ENCODE measurements around the gene EPGN.

DNA sequence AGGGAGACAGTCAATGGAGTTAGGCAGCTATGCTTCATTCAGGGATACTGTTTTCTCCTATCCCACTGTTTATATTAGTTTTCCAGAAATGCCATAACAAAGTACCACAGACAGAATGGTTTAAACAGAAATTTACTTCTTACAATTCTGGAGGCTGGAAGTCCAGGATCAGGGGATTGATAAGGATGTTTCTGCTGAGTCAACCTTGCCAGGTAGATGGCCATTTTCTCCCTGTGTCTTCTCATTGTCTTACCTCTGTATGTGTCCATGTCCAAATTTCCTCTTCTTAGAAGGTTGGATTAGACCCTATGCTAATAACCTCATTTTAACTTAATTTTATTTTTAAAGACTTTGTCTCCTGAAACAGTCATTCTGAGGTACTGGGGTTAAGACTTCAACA is 20.5 kb upstream of the EPGN start:
- TF ChIP-seq RAD21 (CRISPR knock-in tag; IDR thresholded peaks at IDR 0.05) (no peak), U2AF1 (optimal IDR thresholded peaks at IDR 0.05; ENCODE audit: low read depth, low read length) (no peak), RBM39 (IDR thresholded peaks at IDR 0.05; ENCODE audit: low read depth, low read length, poor library complexity, severe bottlenecking) (no peak), POLR2A (IDR thresholded peaks at IDR 0.05; ENCODE audit: insufficient read depth in 1 of 2, low read depth in 2 of 2, low read length in 2 of 2) (no peak), ZNF572 (CRISPR knock-in tag; IDR thresholded peaks at IDR 0.05) (no peak), KMT2B (CRISPR knock-in tag; IDR thresholded peaks at IDR 0.05) (no peak), ZNF10 (CRISPR knock-in tag; IDR thresholded peaks at IDR 0.05; ENCODE audit: borderline replicate concordance, low read depth) (no peak), JUND (CRISPR knock-in tag; IDR thresholded peaks at IDR 0.05) (no peak)
- TF ChIP-seq, protein P1, sequence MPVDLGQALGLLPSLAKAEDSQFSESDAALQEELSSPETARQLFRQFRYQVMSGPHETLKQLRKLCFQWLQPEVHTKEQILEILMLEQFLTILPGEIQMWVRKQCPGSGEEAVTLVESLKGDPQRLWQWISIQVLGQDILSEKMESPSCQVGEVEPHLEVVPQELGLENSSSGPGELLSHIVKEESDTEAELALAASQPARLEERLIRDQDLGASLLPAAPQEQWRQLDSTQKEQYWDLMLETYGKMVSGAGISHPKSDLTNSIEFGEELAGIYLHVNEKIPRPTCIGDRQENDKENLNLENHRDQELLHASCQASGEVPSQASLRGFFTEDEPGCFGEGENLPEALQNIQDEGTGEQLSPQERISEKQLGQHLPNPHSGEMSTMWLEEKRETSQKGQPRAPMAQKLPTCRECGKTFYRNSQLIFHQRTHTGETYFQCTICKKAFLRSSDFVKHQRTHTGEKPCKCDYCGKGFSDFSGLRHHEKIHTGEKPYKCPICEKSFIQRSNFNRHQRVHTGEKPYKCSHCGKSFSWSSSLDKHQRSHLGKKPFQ (CRISPR knock-in tag; IDR thresholded peaks at IDR 0.05; ENCODE audit: insufficient replicate concordance), result no peak
- TF ChIP-seq, protein P2, sequence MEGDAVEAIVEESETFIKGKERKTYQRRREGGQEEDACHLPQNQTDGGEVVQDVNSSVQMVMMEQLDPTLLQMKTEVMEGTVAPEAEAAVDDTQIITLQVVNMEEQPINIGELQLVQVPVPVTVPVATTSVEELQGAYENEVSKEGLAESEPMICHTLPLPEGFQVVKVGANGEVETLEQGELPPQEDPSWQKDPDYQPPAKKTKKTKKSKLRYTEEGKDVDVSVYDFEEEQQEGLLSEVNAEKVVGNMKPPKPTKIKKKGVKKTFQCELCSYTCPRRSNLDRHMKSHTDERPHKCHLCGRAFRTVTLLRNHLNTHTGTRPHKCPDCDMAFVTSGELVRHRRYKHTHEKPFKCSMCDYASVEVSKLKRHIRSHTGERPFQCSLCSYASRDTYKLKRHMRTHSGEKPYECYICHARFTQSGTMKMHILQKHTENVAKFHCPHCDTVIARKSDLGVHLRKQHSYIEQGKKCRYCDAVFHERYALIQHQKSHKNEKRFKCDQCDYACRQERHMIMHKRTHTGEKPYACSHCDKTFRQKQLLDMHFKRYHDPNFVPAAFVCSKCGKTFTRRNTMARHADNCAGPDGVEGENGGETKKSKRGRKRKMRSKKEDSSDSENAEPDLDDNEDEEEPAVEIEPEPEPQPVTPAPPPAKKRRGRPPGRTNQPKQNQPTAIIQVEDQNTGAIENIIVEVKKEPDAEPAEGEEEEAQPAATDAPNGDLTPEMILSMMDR (CRISPR knock-in tag; IDR thresholded peaks at IDR 0.05), result no peak
- TF ChIP-seq, protein P3, sequence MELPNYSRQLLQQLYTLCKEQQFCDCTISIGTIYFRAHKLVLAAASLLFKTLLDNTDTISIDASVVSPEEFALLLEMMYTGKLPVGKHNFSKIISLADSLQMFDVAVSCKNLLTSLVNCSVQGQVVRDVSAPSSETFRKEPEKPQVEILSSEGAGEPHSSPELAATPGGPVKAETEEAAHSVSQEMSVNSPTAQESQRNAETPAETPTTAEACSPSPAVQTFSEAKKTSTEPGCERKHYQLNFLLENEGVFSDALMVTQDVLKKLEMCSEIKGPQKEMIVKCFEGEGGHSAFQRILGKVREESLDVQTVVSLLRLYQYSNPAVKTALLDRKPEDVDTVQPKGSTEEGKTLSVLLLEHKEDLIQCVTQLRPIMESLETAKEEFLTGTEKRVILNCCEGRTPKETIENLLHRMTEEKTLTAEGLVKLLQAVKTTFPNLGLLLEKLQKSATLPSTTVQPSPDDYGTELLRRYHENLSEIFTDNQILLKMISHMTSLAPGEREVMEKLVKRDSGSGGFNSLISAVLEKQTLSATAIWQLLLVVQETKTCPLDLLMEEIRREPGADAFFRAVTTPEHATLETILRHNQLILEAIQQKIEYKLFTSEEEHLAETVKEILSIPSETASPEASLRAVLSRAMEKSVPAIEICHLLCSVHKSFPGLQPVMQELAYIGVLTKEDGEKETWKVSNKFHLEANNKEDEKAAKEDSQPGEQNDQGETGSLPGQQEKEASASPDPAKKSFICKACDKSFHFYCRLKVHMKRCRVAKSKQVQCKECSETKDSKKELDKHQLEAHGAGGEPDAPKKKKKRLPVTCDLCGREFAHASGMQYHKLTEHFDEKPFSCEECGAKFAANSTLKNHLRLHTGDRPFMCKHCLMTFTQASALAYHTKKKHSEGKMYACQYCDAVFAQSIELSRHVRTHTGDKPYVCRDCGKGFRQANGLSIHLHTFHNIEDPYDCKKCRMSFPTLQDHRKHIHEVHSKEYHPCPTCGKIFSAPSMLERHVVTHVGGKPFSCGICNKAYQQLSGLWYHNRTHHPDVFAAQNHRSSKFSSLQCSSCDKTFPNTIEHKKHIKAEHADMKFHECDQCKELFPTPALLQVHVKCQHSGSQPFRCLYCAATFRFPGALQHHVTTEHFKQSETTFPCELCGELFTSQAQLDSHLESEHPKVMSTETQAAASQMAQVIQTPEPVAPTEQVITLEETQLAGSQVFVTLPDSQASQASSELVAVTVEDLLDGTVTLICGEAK (IDR thresholded peaks at IDR 0.05), result no peak
- TF ChIP-seq, protein P3 (CRISPR knock-in tag; IDR thresholded peaks at IDR 0.05), result no peak
